Measurements from ENCODE around the gene SPP1.
"Not testable (repeated sequence)": the region's sequence is repeated elsewhere in the genome, so short reads cannot be mapped to it uniquely, and the experiment has no call there.

Gene SPP1

GRCh38 chr4:87989765-87990164, 14.3 kb downstream of the SPP1 start:
- no peak for DNase-seq (ENCODE audit: low read depth)

GRCh38 chr4:87995435-87995834, 19.9 kb downstream of the SPP1 start:
- no peak for DNase-seq (ENCODE audit: low read depth)

GRCh38 chr4:87999191-87999691, 23.7 kb downstream of the SPP1 start:
- not testable (repeated sequence) for DNase-seq (ENCODE audit: low read depth)

GRCh38 chr4:88001871-88002270, 26.4 kb downstream of the SPP1 start:
- no peak for DNase-seq (ENCODE audit: low read depth)

- peak; percentile 14 for DNase-seq (ENCODE audit: low read depth)
Measured at GRCh38 chr4:88002786-88003185, 27.3 kb downstream of the SPP1 start.

GRCh38 chr4:88003261-88003660, 27.7 kb downstream of the SPP1 start:
- DNase-seq (ENCODE audit: low read depth), result no peak

- peak; percentile 62 for DNase-seq (ENCODE audit: low read depth)
Measured at GRCh38 chr4:88005076-88005475, 29.6 kb downstream of the SPP1 start.

- no peak for DNase-seq (ENCODE audit: low read depth)
Measured at GRCh38 chr4:88005946-88006345, 30.4 kb downstream of the SPP1 start.

GRCh38 chr4:88006956-88007303, 31.4 kb downstream of the SPP1 start:
- no peak for DNase-seq (ENCODE audit: low read depth)

- peak; percentile 65 for DNase-seq (ENCODE audit: low read depth)
Measured at GRCh38 chr4:88007304-88008121, 32.0 kb downstream of the SPP1 start, which contains the start of gene PKD2. TSS of gene PKD2 (plus strand) at chr4:88007635. CDS start at chr4:88007734, 99 bp downstream.

GRCh38 chr4:88008122-88008742, 32.7 kb downstream of the SPP1 start:
- DNase-seq (ENCODE audit: low read depth), result no peak

GRCh38 chr4:88008743-88009171, 33.2 kb downstream of the SPP1 start:
- no peak for DNase-seq (ENCODE audit: low read depth)

- no peak for DNase-seq (ENCODE audit: low read depth)
Measured at GRCh38 chr4:88009871-88010270, 34.4 kb downstream of the SPP1 start.

GRCh38 chr4:88010966-88011365, 35.5 kb downstream of the SPP1 start:
- no peak for DNase-seq (ENCODE audit: low read depth)

- no peak for DNase-seq (ENCODE audit: low read depth)
Measured at GRCh38 chr4:88012647-88013046, 37.1 kb downstream of the SPP1 start.

- DNase-seq (ENCODE audit: low read depth), result no peak
Measured at GRCh38 chr4:88014386-88014905, 38.9 kb downstream of the SPP1 start.

- no peak for DNase-seq (ENCODE audit: low read depth)
Measured at GRCh38 chr4:88015659-88016295, 40.3 kb downstream of the SPP1 start.

- peak; percentile 97 for DNase-seq (ENCODE audit: low read depth)
Measured at GRCh38 chr4:88017516-88018297, 42.2 kb downstream of the SPP1 start.

GRCh38 chr4:88018466-88018865, 43.0 kb downstream of the SPP1 start:
- peak; percentile 82 for DNase-seq (ENCODE audit: low read depth)

- no peak for DNase-seq (ENCODE audit: low read depth)
Measured at GRCh38 chr4:88021824-88022223, 46.3 kb downstream of the SPP1 start.

GRCh38 chr4:88022289-88022688, 46.8 kb downstream of the SPP1 start:
- no peak for DNase-seq (ENCODE audit: low read depth)

Data from stromal cell of bone marrow (primary cell).